COLO829 (cell line): ENCODE measurements around the gene DNER.
"Not testable (repeated sequence)": the region's sequence is repeated elsewhere in the genome, so short reads cannot be mapped to it uniquely, and the experiment has no call there.

Source experiments
- DNase-seq: peaks from one replicate; pipeline ENCODE4 v3.0.0; 2012; ENCODE audit warnings: low spot score

Gene DNER

GRCh38 chr2:229714736-229715541 is 584 bp upstream of the DNER start:
- DNase-seq: peak; percentile 58

- DNase-seq: no peak
Measured at GRCh38 chr2:229713371-229714079, 830 bp downstream of the DNER start.

GRCh38 chr2:229712136-229712535 is 2.2 kb downstream of the DNER start:
- DNase-seq: no peak

- DNase-seq: no peak
Measured at GRCh38 chr2:229708335-229708734, 6.0 kb downstream of the DNER start.

- peak; percentile 50 for DNase-seq
Measured at GRCh38 chr2:229703909-229704630, 10.3 kb downstream of the DNER start.

- DNase-seq: no peak
Measured at GRCh38 chr2:229701716-229702115, 12.6 kb downstream of the DNER start.

- no peak for DNase-seq
Measured at GRCh38 chr2:229701062-229701461, 13.3 kb downstream of the DNER start.

- no peak for DNase-seq
Measured at GRCh38 chr2:229695961-229696360, 18.4 kb downstream of the DNER start.

GRCh38 chr2:229693845-229694244 is 20.5 kb downstream of the DNER start:
- DNase-seq: not testable (repeated sequence)

- DNase-seq: no peak
Measured at GRCh38 chr2:229691631-229692030, 22.7 kb downstream of the DNER start.

- DNase-seq: no peak
Measured at GRCh38 chr2:229689307-229689839, 25.0 kb downstream of the DNER start.

GRCh38 chr2:229688141-229688540 is 26.2 kb downstream of the DNER start:
- no peak for DNase-seq

GRCh38 chr2:229686122-229686919 is 28.0 kb downstream of the DNER start:
- DNase-seq: no peak

- DNase-seq: no peak
Measured at GRCh38 chr2:229684942-229685562, 29.3 kb downstream of the DNER start.

- no peak for DNase-seq
Measured at GRCh38 chr2:229679393-229680125, 34.8 kb downstream of the DNER start.

- no peak for DNase-seq
Measured at GRCh38 chr2:229675569-229675968, 38.8 kb downstream of the DNER start.

- no peak for DNase-seq
Measured at GRCh38 chr2:229674830-229675530, 39.4 kb downstream of the DNER start.

GRCh38 chr2:229673676-229674075 is 40.7 kb downstream of the DNER start:
- no peak for DNase-seq

- no peak for DNase-seq
Measured at GRCh38 chr2:229672021-229672420, 42.3 kb downstream of the DNER start.

- no peak for DNase-seq
Measured at GRCh38 chr2:229669841-229670240, 44.5 kb downstream of the DNER start.
